ENCODE measurements around the gene ASAP3. TPM values are rescaled to one million over a fixed set of nuclear protein-coding genes. Genes with fewer than 3 reads are reported as not detected.
"Not testable (repeated sequence)": the region's sequence is repeated elsewhere in the genome, so short reads cannot be mapped to it uniquely, and the experiment has no call there.

ASAP3 gene
- total RNA-seq, 1 experiment from 2014 or later, result 0.60 TPM

GRCh38 chr1:23384312-23385058 lies 99.5 kb downstream of the ASAP3 start:
- Histone ChIP-seq H3K27me3 (ENCODE audit: low read length) (no peaks in the 10 kb centered on the region), H4K20me1 (ENCODE audit: insufficient read depth, low read depth, low read length) (no peaks in the 10 kb centered on the region), H2AFZ (ENCODE audit: low read length) (no peak overlapping the region), H3K4me1 (ENCODE audit: low read length) (no peaks in the 10 kb centered on the region), H3K4me3 (ENCODE audit: low read length) (no peak overlapping the region), H3K27ac (ENCODE audit: low read length) (no peak overlapping the region), H3K9me3 (ENCODE audit: low read length) (no peaks in the 10 kb centered on the region), H3K9ac (ENCODE audit: low read length) (no peak overlapping the region), H3K36me3 (ENCODE audit: insufficient read depth, low read length) (no peaks in the 10 kb centered on the region), H3K4me2 (ENCODE audit: low read depth, low read length, poor library complexity, severe bottlenecking) (no peak overlapping the region), H3K79me2 (ENCODE audit: low read length) (no peaks in the 10 kb centered on the region), H3K9me2 (replicated peaks; ENCODE audit: insufficient read depth, low read length) (no peaks in the 10 kb centered on the region)
- DNase-seq, result no peak

GRCh38 chr1:23383577-23384311 lies 100.2 kb downstream of the ASAP3 start:
- no peak overlapping the region for H2AFZ ChIP-seq (ENCODE audit: low read length)
- H3K79me2 ChIP-seq (ENCODE audit: low read length), result no peaks in the 10 kb centered on the region
- H3K9ac ChIP-seq (ENCODE audit: low read length), result no peak overlapping the region
- no peaks in the 10 kb centered on the region for H3K9me3 ChIP-seq (ENCODE audit: low read length)
- no peaks in the 10 kb centered on the region for H3K27me3 ChIP-seq (ENCODE audit: low read length)
- H3K4me3 ChIP-seq (ENCODE audit: low read length), result no peak overlapping the region
- no peak overlapping the region for H3K27ac ChIP-seq (ENCODE audit: low read length)
- no peak for DNase-seq
- no peaks in the 10 kb centered on the region for H3K4me1 ChIP-seq (ENCODE audit: low read length)
- no peaks in the 10 kb centered on the region for H4K20me1 ChIP-seq (ENCODE audit: insufficient read depth, low read depth, low read length)
- H3K9me2 ChIP-seq (replicated peaks; ENCODE audit: insufficient read depth, low read length), result no peaks in the 10 kb centered on the region
- H3K36me3 ChIP-seq (ENCODE audit: insufficient read depth, low read length), result no peaks in the 10 kb centered on the region
- no peak overlapping the region for H3K4me2 ChIP-seq (ENCODE audit: low read depth, low read length, poor library complexity, severe bottlenecking)

- no peak overlapping the region for H3K4me2 ChIP-seq (ENCODE audit: low read depth, low read length, poor library complexity, severe bottlenecking)
- H3K36me3 ChIP-seq (ENCODE audit: insufficient read depth, low read length), result no peaks in the 10 kb centered on the region
- no peaks in the 10 kb centered on the region for H3K79me2 ChIP-seq (ENCODE audit: low read length)
- H3K27me3 ChIP-seq (ENCODE audit: low read length), result no peaks in the 10 kb centered on the region
- H3K9me2 ChIP-seq (replicated peaks; ENCODE audit: insufficient read depth, low read length), result no peaks in the 10 kb centered on the region
- H3K4me3 ChIP-seq (ENCODE audit: low read length), result no peak overlapping the region
- no peaks in the 10 kb centered on the region for H3K9me3 ChIP-seq (ENCODE audit: low read length)
- no peak for DNase-seq
- H3K9ac ChIP-seq (ENCODE audit: low read length), result no peak overlapping the region
- H3K4me1 ChIP-seq (ENCODE audit: low read length), result no peaks in the 10 kb centered on the region
- no peaks in the 10 kb centered on the region for H4K20me1 ChIP-seq (ENCODE audit: insufficient read depth, low read depth, low read length)
- no peak overlapping the region for H3K27ac ChIP-seq (ENCODE audit: low read length)
- no peak overlapping the region for H2AFZ ChIP-seq (ENCODE audit: low read length)
These were observed 102.6 kb downstream of the ASAP3 start for GRCh38 chr1:23381233-23381885.

- Histone ChIP-seq H4K20me1 (ENCODE audit: insufficient read depth, low read depth, low read length) (no peaks in the 10 kb centered on the region), H3K4me3 (ENCODE audit: low read length) (no peak overlapping the region), H3K27me3 (ENCODE audit: low read length) (no peaks in the 10 kb centered on the region), H3K79me2 (ENCODE audit: low read length) (no peaks in the 10 kb centered on the region), H3K27ac (ENCODE audit: low read length) (no peak overlapping the region), H2AFZ (ENCODE audit: low read length) (no peak overlapping the region), H3K9ac (ENCODE audit: low read length) (no peak overlapping the region), H3K4me2 (ENCODE audit: low read depth, low read length, poor library complexity, severe bottlenecking) (no peak overlapping the region), H3K9me3 (ENCODE audit: low read length) (no peaks in the 10 kb centered on the region), H3K36me3 (ENCODE audit: insufficient read depth, low read length) (no peaks in the 10 kb centered on the region), H3K9me2 (replicated peaks; ENCODE audit: insufficient read depth, low read length) (no peaks in the 10 kb centered on the region), H3K4me1 (ENCODE audit: low read length) (no peaks in the 10 kb centered on the region)
- no peak for DNase-seq
These were observed 103.3 kb downstream of the ASAP3 start for GRCh38 chr1:23380719-23381118.

GRCh38 chr1:23380236-23380635 lies 103.7 kb downstream of the ASAP3 start:
- not testable (repeated sequence) for H2AFZ ChIP-seq (ENCODE audit: low read length); H3K4me2 ChIP-seq (ENCODE audit: low read depth, low read length, poor library complexity, severe bottlenecking); H3K79me2 ChIP-seq (ENCODE audit: low read length); H3K4me3 ChIP-seq (ENCODE audit: low read length); H3K4me1 ChIP-seq (ENCODE audit: low read length); H3K36me3 ChIP-seq (ENCODE audit: insufficient read depth, low read length); H3K27me3 ChIP-seq (ENCODE audit: low read length); H3K9ac ChIP-seq (ENCODE audit: low read length); H4K20me1 ChIP-seq (ENCODE audit: insufficient read depth, low read depth, low read length); H3K9me3 ChIP-seq (ENCODE audit: low read length); H3K27ac ChIP-seq (ENCODE audit: low read length); DNase-seq; H3K9me2 ChIP-seq (replicated peaks; ENCODE audit: insufficient read depth, low read length)

Other genes with a start within 250 kb of the ASAP3 start
- gene HNRNPR, start 139.9 kb downstream of the ASAP3 start, total RNA-seq (2014; rRNA removed; shearing (Covaris generic); ENCODE audit: low replicate concordance), result 120 and 130 TPM in 2 replicates
- gene ZNF436, start 114.3 kb downstream of the ASAP3 start, total RNA-seq (2014; rRNA removed; shearing (Covaris generic); ENCODE audit: low replicate concordance), result 6.4 and 7.4 TPM in 2 replicates
- not detected in 2 replicates for gene TCEA3, start 59.4 kb downstream of the ASAP3 start, total RNA-seq (2014; rRNA removed; shearing (Covaris generic); ENCODE audit: low replicate concordance)
- gene E2F2, start 47.1 kb upstream of the ASAP3 start, total RNA-seq (2014; rRNA removed; shearing (Covaris generic); ENCODE audit: low replicate concordance), result 6.6 and 8.0 TPM in 2 replicates
- gene ID3, start 75.3 kb upstream of the ASAP3 start, total RNA-seq (2014; rRNA removed; shearing (Covaris generic); ENCODE audit: low replicate concordance), result 32.0 and 33.0 TPM in 2 replicates
- gene RPL11, start 207.6 kb upstream of the ASAP3 start, total RNA-seq (2014; rRNA removed; shearing (Covaris generic); ENCODE audit: low replicate concordance), result 1,479 and 2,277 TPM in 2 replicates

Measured in Karpas-422 (cell line).